ENCODE measurements around the gene KDM5D.

KDM5D gene

GRCh38 chrY:19715226-19715625, 29.3 kb downstream of the KDM5D start:
- TF ChIP-seq CTCF (IDR thresholded peaks at IDR 0.05; ENCODE audit: extremely low read depth, missing control alignments), result no peak
- DNase-seq (ENCODE audit: low spot score), result no peak

- DNase-seq (ENCODE audit: low spot score), result no peak
- TF ChIP-seq CTCF (IDR thresholded peaks at IDR 0.05; ENCODE audit: extremely low read depth, missing control alignments), result no peak
Observed at GRCh38 chrY:19713430-19713829, 31.1 kb downstream of the KDM5D start.

- no peak for TF ChIP-seq CTCF (IDR thresholded peaks at IDR 0.05; ENCODE audit: extremely low read depth, missing control alignments)
- DNase-seq (ENCODE audit: low spot score), result no peak
Observed at GRCh38 chrY:19706273-19706672, 38.3 kb downstream of the KDM5D start.

DNA sequence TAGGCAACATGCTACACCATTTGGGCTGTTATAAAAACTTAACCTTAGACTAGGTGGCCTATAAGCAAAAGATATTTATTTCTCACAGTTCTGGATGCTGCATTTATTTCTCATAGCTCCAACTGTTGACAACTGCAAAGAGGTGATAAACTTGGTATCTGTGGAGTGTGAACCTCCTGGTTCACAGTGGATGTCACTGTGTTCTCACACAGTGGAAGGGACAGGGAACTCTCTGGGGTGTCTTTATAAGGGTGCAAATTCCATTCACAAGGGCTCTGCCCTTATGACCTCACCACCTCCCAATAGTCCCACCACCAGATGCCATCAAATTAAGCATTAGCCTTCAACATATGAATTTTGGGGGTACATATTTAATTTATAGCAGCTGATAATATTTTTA, 46.0 kb downstream of the KDM5D start:
- TF ChIP-seq CTCF (IDR thresholded peaks at IDR 0.05; ENCODE audit: extremely low read depth, missing control alignments), result no peak
- no peak for DNase-seq (ENCODE audit: low spot score)

- no peak for DNase-seq (ENCODE audit: low spot score)
- no peak for TF ChIP-seq CTCF (IDR thresholded peaks at IDR 0.05; ENCODE audit: extremely low read depth, missing control alignments)
Observed at GRCh38 chrY:19680821-19681220, 63.7 kb downstream of the KDM5D start.
